H9 (cell line): ENCODE results near the gene SNTG2. TPM values are rescaled to one million over a fixed set of nuclear protein-coding genes. Genes with fewer than 3 reads are reported as not detected.

Experiments used
- DNase-seq: peaks from one replicate; pipeline ENCODE4 v3.0.0-alpha.2; 2017
- H2AFZ ChIP-seq: one replicate; pipeline ENCODE4 v1.6.1; 2013; ENCODE audit warnings: mild to moderate bottlenecking, low read length, control low read depth, moderate library complexity
- H2AK5ac ChIP-seq: 2 replicates; pipeline ENCODE4 v1.6.1; 2013; ENCODE audit warnings: low read length, control low read depth, mixed read lengths; ENCODE audit not compliant: insufficient read length
- H2BK120ac ChIP-seq: one replicate; pipeline ENCODE4 v1.6.1; 2013; ENCODE audit warnings: low read depth, mild to moderate bottlenecking, low read length, control low read depth, inconsistent platforms; ENCODE audit not compliant: poor library complexity, severe bottlenecking
- H2BK12ac ChIP-seq: 2 replicates; pipeline ENCODE4 v1.6.1; 2013; ENCODE audit warnings: low read length, control low read depth, mixed read lengths, low read depth; ENCODE audit not compliant: insufficient read length
- H2BK15ac ChIP-seq: 2 replicates; pipeline ENCODE4 v1.6.1; 2013; ENCODE audit warnings: low read depth, low read length, control low read depth
- H2BK20ac ChIP-seq: one replicate; pipeline ENCODE4 v1.6.1; 2013; ENCODE audit warnings: low read depth, mild to moderate bottlenecking, low read length, control low read depth, inconsistent platforms; ENCODE audit not compliant: poor library complexity, severe bottlenecking
- H2BK5ac ChIP-seq: 2 replicates; pipeline ENCODE4 v1.6.1; 2013; ENCODE audit warnings: low read length, control low read depth, mixed read lengths; ENCODE audit not compliant: insufficient read length
- H3K14ac ChIP-seq: 2 replicates; pipeline ENCODE4 v1.6.1; 2013; ENCODE audit warnings: low read length, control low read depth; ENCODE audit not compliant: insufficient read depth
- H3K18ac ChIP-seq: 2 replicates; pipeline ENCODE4 v1.6.1; 2013; ENCODE audit warnings: low read depth, mild to moderate bottlenecking, mixed read lengths, low read length, control low read depth; ENCODE audit not compliant: insufficient read length
- H3K23ac ChIP-seq: 2 replicates; pipeline ENCODE4 v1.6.1; 2013; ENCODE audit warnings: low read length, control low read depth, mixed read lengths, low read depth; ENCODE audit not compliant: insufficient read length
- H3K23me2 ChIP-seq: 2 replicates; pipeline ENCODE4 v1.6.1; 2013; ENCODE audit warnings: low read depth, mild to moderate bottlenecking, mixed read lengths, low read length, control low read depth; ENCODE audit not compliant: insufficient read length, poor library complexity, severe bottlenecking
- H3K27ac ChIP-seq: 2 replicates; pipeline ENCODE4 v1.5.1; 2013; ENCODE audit warnings: low read length, control low read depth, mixed read lengths, low read depth; ENCODE audit not compliant: insufficient read length
- H3K27me3 ChIP-seq: 2 replicates; pipeline ENCODE4 v1.6.1; 2013; ENCODE audit warnings: low read length, control low read depth, inconsistent platforms; ENCODE audit not compliant: insufficient read depth
- H3K4ac ChIP-seq: 2 replicates; pipeline ENCODE4 v1.6.1; 2013; ENCODE audit warnings: low read depth, mild to moderate bottlenecking, control low read depth, inconsistent platforms, low read length, moderate library complexity
- H3K4me1 ChIP-seq: 2 replicates; pipeline ENCODE4 v1.6.1; 2013; ENCODE audit warnings: low read length, control low read depth, inconsistent platforms; ENCODE audit not compliant: insufficient read depth
- H3K4me2 ChIP-seq: 2 replicates; pipeline ENCODE4 v1.6.1; 2013; ENCODE audit warnings: low read length, control low read depth, mixed read lengths; ENCODE audit not compliant: insufficient read length, insufficient read depth
- H3K56ac ChIP-seq: 2 replicates; pipeline ENCODE4 v1.6.1; 2013; ENCODE audit warnings: low read depth, mild to moderate bottlenecking, mixed read lengths, low read length, control low read depth; ENCODE audit not compliant: insufficient read length
- H3K79me1 ChIP-seq: 2 replicates; pipeline ENCODE4 v1.6.1; 2013; ENCODE audit warnings: low read depth, mild to moderate bottlenecking, moderate library complexity, low read length, control low read depth, inconsistent platforms; ENCODE audit not compliant: insufficient read depth, poor library complexity, severe bottlenecking
- H3K79me2 ChIP-seq: 2 replicates; pipeline ENCODE4 v1.6.1; 2013; ENCODE audit warnings: low read length, control low read depth, inconsistent platforms; ENCODE audit not compliant: insufficient read depth
- H3K9ac ChIP-seq: 2 replicates; pipeline ENCODE4 v1.6.1; 2013; ENCODE audit warnings: low read length, control low read depth, mixed read lengths; ENCODE audit not compliant: insufficient read length; ENCODE audit errors: extremely low read depth
- H3K9me3 ChIP-seq: one replicate; pipeline ENCODE4 v1.6.1; 2013; ENCODE audit warnings: low read depth, low read length, inconsistent platforms; ENCODE audit not compliant: control insufficient read depth
- H3T11ph ChIP-seq: one replicate; pipeline ENCODE4 v1.6.1; 2013; ENCODE audit warnings: mild to moderate bottlenecking, low read length, control low read depth, inconsistent platforms
- H4K20me1 ChIP-seq: one replicate; pipeline ENCODE4 v1.6.1; 2013; ENCODE audit not compliant: control insufficient read depth, insufficient read length, insufficient read depth
- H4K5ac ChIP-seq: 2 replicates; pipeline ENCODE4 v1.6.1; 2013; ENCODE audit warnings: low read depth, mild to moderate bottlenecking, mixed read lengths, low read length, control low read depth; ENCODE audit not compliant: insufficient read length
- H4K8ac ChIP-seq: replicated peaks from 2 replicates; pipeline ENCODE4 v1.6.1; 2013; ENCODE audit warnings: low read length, control low read depth, mixed read lengths, low read depth; ENCODE audit not compliant: insufficient read length
- H4K91ac ChIP-seq: 2 replicates; pipeline ENCODE4 v1.6.1; 2013; ENCODE audit warnings: low read depth, mild to moderate bottlenecking, moderate library complexity, mixed read lengths, low read length, control low read depth; ENCODE audit not compliant: insufficient read length
- H3K27ac Mint-ChIP-seq, 3 experiments: 2 replicates in 2 of 3; 3 replicates in 1 of 3; pipeline ENCODE4 v1.8.0; 2020 to 2021; ENCODE audit warnings: mixed read lengths in 3 of 3, mild to moderate bottlenecking in 1 of 3, moderate library complexity in 1 of 3
- H3K27me3 Mint-ChIP-seq: 2 replicates; pipeline ENCODE4 v1.8.0; 2021; ENCODE audit warnings: low read depth, mild to moderate bottlenecking, moderate library complexity, mixed read lengths
- H3K36me3 Mint-ChIP-seq, 3 experiments: 2 replicates in 2 of 3; 3 replicates in 1 of 3; pipeline ENCODE4 v1.8.0; 2020 to 2021; ENCODE audit warnings: low read depth in 3 of 3, mixed read lengths in 3 of 3; ENCODE audit not compliant: insufficient read depth in 1 of 3
- H3K4me1 Mint-ChIP-seq, 2 experiments: 2 replicates each; pipeline ENCODE4 v1.8.0; 2020; ENCODE audit warnings: mixed read lengths in 2 of 2
- H3K4me3 Mint-ChIP-seq, 2 experiments: 2 replicates in 1 of 2; 3 replicates in 1 of 2; pipeline ENCODE4 v1.8.0; 2020 to 2021; ENCODE audit warnings: mild to moderate bottlenecking in 2 of 2, mixed read lengths in 2 of 2, moderate library complexity in 1 of 2
- H3K9me3 Mint-ChIP-seq, 2 experiments: 2 replicates in 1 of 2; 3 replicates in 1 of 2; pipeline ENCODE4 v1.8.0; 2020; ENCODE audit warnings: mild to moderate bottlenecking in 2 of 2, mixed read lengths in 2 of 2, moderate library complexity in 1 of 2
- WGBS: extraction: QIAGEN DNeasy Blood & Tissue Kit; methylation state at CpG from one replicate; pipeline ENCODE4 v1.1.7; 2013; ENCODE audit warnings: missing lambda C conversion rate, low lambda C conversion rate, mixed read lengths; ENCODE audit not compliant: insufficient read length; ENCODE audit errors: extremely low coverage; 5-methylcytosine and 5-hydroxymethylcytosine counted together
- total RNA-seq: library from RNA; stranded (reverse); gene quantifications from 2 replicates; pipeline ENCODE4 v1.2.1, GENCODE V29; 2021
- TF ChIP-seq, protein P1 (sequence below): fragments of 200-600 bp; sonication (generic); conservative IDR thresholded peaks from 3 replicates; pipeline ENCODE4 v1.8.0; 2021; ENCODE audit warnings: antibody characterized with exemption, mild to moderate bottlenecking

The SNTG2 gene
- total RNA-seq, 1 experiment from 2014 or later: 13.2 TPM

GRCh38 chr2:1134629-1135028, 184.0 kb downstream of the SNTG2 start:
- Histone ChIP-seq H2BK5ac (no peak overlapping the region), H2AK5ac (no peak overlapping the region), H3K14ac (no peak overlapping the region), H3K9me3 (no peaks in the 10 kb centered on the region), H3K23ac (no peak overlapping the region), H3K4ac (no peak overlapping the region), H2BK120ac (no peak overlapping the region), H2BK12ac (no peak overlapping the region), H3T11ph (no peak overlapping the region), H3K9ac (no peak overlapping the region), H3K18ac (no peak overlapping the region), H3K23me2 (no peaks in the 10 kb centered on the region), H2AFZ (no peak overlapping the region), H3K4me1 (no peaks in the 10 kb centered on the region), H3K79me2 (no peaks in the 10 kb centered on the region), H3K27ac (no peak overlapping the region), H3K56ac (no peak overlapping the region), H4K5ac (no peak overlapping the region), H3K27me3 (no peaks in the 10 kb centered on the region), H4K20me1 (no peaks in the 10 kb centered on the region), H3K4me2 (no peak overlapping the region), H2BK20ac (no peak overlapping the region), H4K8ac (no peak overlapping the region), H2BK15ac (no peak overlapping the region), H4K91ac (no peak overlapping the region), H3K79me1 (no peaks in the 10 kb centered on the region)
- 0 out of 5 replicates have a peak, but pooled peaks cover 0 to 4% of the 10 kb centered on the region in 2 experiments for H3K9me3 Mint-ChIP-seq
- DNase-seq: no peak
- H3K4me1 Mint-ChIP-seq: no peaks in the 10 kb centered on the region
- no peak overlapping the region for H3K4me3 Mint-ChIP-seq
- peaks cover 7 to 11% (median 7%) of the 10 kb centered on the region in 3 experiments; a peak in 6 of 7 replicates for H3K36me3 Mint-ChIP-seq
- no peak overlapping the region for H3K27ac Mint-ChIP-seq
- no CpG with 5 or more reads among the region's 20 CpGs for WGBS
- H3K27me3 Mint-ChIP-seq: no peaks in the 10 kb centered on the region
- TF ChIP-seq, protein P1, sequence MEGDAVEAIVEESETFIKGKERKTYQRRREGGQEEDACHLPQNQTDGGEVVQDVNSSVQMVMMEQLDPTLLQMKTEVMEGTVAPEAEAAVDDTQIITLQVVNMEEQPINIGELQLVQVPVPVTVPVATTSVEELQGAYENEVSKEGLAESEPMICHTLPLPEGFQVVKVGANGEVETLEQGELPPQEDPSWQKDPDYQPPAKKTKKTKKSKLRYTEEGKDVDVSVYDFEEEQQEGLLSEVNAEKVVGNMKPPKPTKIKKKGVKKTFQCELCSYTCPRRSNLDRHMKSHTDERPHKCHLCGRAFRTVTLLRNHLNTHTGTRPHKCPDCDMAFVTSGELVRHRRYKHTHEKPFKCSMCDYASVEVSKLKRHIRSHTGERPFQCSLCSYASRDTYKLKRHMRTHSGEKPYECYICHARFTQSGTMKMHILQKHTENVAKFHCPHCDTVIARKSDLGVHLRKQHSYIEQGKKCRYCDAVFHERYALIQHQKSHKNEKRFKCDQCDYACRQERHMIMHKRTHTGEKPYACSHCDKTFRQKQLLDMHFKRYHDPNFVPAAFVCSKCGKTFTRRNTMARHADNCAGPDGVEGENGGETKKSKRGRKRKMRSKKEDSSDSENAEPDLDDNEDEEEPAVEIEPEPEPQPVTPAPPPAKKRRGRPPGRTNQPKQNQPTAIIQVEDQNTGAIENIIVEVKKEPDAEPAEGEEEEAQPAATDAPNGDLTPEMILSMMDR: no peak
